Astrocyte of the spinal cord (primary cell): Measurements from ENCODE around the gene HCN3.

Experiments used
- DNase-seq: peaks from one replicate; pipeline ENCODE4 v3.0.0; 2011; ENCODE audit warnings: low read depth, low spot score
- H3K4me3 ChIP-seq: 2 replicates; pipeline ENCODE4 v1.5.1; 2011; ENCODE audit warnings: low read depth, mild to moderate bottlenecking, low read length, moderate library complexity
- in situ Hi-C: cut with HindIII; loops from 2 replicates; pipeline ENCODE4 v1.10.0; 2017; ENCODE audit warnings: low sequenced_read_pairs
- TF ChIP-seq, protein P1 (sequence below): IDR thresholded peaks from 2 replicates; pipeline ENCODE4 v1.5.1; 2012; ENCODE audit warnings: low read depth, mild to moderate bottlenecking, low read length, inconsistent platforms

HCN3 gene

DNA sequence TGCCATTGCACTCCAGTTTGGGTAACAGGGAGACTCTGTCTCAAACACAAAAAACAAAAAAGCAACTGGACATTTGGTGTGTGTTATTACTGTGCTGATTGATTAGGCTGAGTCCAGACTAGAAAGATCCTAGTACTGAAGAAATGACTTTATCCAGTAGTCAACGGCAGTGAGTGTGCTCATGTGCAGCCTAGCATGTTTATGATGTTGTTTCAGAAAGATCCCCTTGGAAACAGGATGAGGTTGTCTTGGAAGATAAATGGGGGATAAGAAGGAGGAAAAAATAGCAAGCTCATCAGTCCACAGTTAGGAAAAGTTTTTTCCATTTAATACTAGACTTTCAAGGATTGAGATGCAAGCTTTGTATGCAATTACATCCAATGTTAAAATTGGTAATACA lies 57.7 kb downstream of the HCN3 start:
- no peak overlapping the region for H3K4me3 ChIP-seq
- no peak for DNase-seq
- TF ChIP-seq, protein P1, sequence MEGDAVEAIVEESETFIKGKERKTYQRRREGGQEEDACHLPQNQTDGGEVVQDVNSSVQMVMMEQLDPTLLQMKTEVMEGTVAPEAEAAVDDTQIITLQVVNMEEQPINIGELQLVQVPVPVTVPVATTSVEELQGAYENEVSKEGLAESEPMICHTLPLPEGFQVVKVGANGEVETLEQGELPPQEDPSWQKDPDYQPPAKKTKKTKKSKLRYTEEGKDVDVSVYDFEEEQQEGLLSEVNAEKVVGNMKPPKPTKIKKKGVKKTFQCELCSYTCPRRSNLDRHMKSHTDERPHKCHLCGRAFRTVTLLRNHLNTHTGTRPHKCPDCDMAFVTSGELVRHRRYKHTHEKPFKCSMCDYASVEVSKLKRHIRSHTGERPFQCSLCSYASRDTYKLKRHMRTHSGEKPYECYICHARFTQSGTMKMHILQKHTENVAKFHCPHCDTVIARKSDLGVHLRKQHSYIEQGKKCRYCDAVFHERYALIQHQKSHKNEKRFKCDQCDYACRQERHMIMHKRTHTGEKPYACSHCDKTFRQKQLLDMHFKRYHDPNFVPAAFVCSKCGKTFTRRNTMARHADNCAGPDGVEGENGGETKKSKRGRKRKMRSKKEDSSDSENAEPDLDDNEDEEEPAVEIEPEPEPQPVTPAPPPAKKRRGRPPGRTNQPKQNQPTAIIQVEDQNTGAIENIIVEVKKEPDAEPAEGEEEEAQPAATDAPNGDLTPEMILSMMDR: no peak
- in situ Hi-C loops: no loop called here
